Stimulated activated CD4-positive, alpha-beta T cell treated with anti-CD3 and anti-CD28 coated beads, Interleukin-12 subunit alpha, Interleukin-12 subunit beta, amount 100 ng/mL, for 24 hours (primary cell): ENCODE measurements around the gene GDF15.

Experiments used
- DNase-seq, 2 experiments: peaks; one replicate each; pipeline ENCODE4 v3.0.0-alpha.2; 2020; ENCODE audit warnings: low read depth in 2 of 2

Gene GDF15

GRCh38 chr19:18418483-18419194, 32.7 kb downstream of the GDF15 start:
- no peak for DNase-seq

GRCh38 chr19:18419195-18419698, 33.3 kb downstream of the GDF15 start, which contains the start of gene SSBP4:
Gene SSBP4, plus strand, starts transcription at chr19:18419398. Its CDS starts 251 bp downstream, at chr19:18419649.
- peak; percentile 47 to 53 for DNase-seq

GRCh38 chr19:18419699-18420460, 33.9 kb downstream of the GDF15 start:
- DNase-seq = no peak

GRCh38 chr19:18420930-18421329, 35.0 kb downstream of the GDF15 start:
- no peak for DNase-seq

- no peak for DNase-seq
These were observed 35.5 kb downstream of the GDF15 start for GRCh38 chr19:18421371-18421959.

GRCh38 chr19:18422530-18423191, 36.7 kb downstream of the GDF15 start:
- no peak for DNase-seq

GRCh38 chr19:18423258-18424020, 37.5 kb downstream of the GDF15 start:
- no peak for DNase-seq

GRCh38 chr19:18424122-18424889, 38.3 kb downstream of the GDF15 start:
- DNase-seq = no peak

GRCh38 chr19:18424890-18425514, 39.0 kb downstream of the GDF15 start:
- DNase-seq = no peak

GRCh38 chr19:18425515-18426415, 39.8 kb downstream of the GDF15 start:
- no peak for DNase-seq

- DNase-seq = no peak
These were observed 40.4 kb downstream of the GDF15 start for GRCh38 chr19:18426416-18426767.

GRCh38 chr19:18427080-18427742, 41.3 kb downstream of the GDF15 start:
- DNase-seq = no peak

GRCh38 chr19:18427743-18428113, 41.8 kb downstream of the GDF15 start:
- DNase-seq = no peak

- DNase-seq = no peak
These were observed 42.3 kb downstream of the GDF15 start for GRCh38 chr19:18428173-18428786.

GRCh38 chr19:18428787-18429674, 43.1 kb downstream of the GDF15 start:
- peak; percentile 46 to 70 for DNase-seq

GRCh38 chr19:18429717-18430416, 43.9 kb downstream of the GDF15 start:
- DNase-seq = no peak
